ENCODE data around the gene AGTR1.

DNA sequence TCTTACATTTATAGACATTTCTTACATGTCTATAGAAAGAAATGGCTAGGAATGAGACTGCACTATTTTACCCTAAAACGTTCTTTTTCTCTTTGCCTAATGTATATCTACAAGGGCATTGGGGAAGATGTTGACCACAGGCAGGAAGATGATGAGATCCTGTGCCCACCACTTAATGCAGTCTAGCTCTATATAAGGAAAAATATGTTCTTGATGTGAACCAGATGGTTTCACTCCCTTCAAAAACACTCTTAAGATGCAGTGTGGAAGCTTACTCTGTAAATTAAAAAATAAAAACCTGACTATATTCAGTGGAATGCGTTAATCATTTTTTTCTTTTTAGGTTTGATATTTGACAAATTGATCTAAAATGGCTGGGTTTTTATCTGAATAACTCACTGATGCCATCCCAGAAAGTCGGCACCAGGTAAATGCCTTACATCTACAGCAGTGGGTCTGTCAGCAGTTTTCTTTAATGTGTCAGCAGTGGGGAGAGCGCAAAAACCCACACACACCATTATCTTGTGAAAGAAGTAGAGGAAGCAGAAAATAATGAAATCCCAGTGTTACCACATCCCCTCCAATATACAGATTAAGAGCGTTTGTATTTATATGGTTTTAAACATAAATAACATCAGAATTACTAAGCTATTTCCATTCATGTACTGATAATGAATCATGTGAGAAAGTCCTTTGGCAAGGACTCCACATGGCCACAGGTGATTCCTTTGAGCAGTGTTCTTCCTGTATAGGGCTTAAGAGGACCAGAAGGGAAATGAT, 10.1 kb downstream of the AGTR1 start:
- TF ChIP-seq, protein P1, sequence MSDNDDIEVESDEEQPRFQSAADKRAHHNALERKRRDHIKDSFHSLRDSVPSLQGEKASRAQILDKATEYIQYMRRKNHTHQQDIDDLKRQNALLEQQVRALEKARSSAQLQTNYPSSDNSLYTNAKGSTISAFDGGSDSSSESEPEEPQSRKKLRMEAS (IDR thresholded peaks at IDR 0.05; ENCODE audit: low read depth, low read length), result no peak
- TF ChIP-seq, protein P2, sequence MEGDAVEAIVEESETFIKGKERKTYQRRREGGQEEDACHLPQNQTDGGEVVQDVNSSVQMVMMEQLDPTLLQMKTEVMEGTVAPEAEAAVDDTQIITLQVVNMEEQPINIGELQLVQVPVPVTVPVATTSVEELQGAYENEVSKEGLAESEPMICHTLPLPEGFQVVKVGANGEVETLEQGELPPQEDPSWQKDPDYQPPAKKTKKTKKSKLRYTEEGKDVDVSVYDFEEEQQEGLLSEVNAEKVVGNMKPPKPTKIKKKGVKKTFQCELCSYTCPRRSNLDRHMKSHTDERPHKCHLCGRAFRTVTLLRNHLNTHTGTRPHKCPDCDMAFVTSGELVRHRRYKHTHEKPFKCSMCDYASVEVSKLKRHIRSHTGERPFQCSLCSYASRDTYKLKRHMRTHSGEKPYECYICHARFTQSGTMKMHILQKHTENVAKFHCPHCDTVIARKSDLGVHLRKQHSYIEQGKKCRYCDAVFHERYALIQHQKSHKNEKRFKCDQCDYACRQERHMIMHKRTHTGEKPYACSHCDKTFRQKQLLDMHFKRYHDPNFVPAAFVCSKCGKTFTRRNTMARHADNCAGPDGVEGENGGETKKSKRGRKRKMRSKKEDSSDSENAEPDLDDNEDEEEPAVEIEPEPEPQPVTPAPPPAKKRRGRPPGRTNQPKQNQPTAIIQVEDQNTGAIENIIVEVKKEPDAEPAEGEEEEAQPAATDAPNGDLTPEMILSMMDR (IDR thresholded peaks at IDR 0.05; ENCODE audit: low read depth, low read length), result no peak
- no peak for TF ChIP-seq POLR2A (IDR thresholded peaks at IDR 0.05; ENCODE audit: extremely low read depth, insufficient read length)
- TF ChIP-seq MYC (IDR thresholded peaks at IDR 0.05; ENCODE audit: low read depth, low read length), result no peak
